K562 (cell line): ENCODE measurements around the gene SEMA3G. TPM values are rescaled to one million over a fixed set of nuclear protein-coding genes. Genes with fewer than 3 reads are reported as not detected.

Source experiments
- ATAC-seq: fragments of 200-7000 bp; cut with Tn5 transposase; 3 replicates; pipeline ENCODE4 v1.9.1; 2020; ENCODE audit warnings: moderate library complexity
- BruUV-seq: library from RNA; stranded (reverse); fragments of 400-500 nt; replicated peaks from 2 replicates; lab custom pipeline; 2021; lab: Mats Ljungman, UMichigan
- CTCF ChIA-PET: fragments of 300-600 bp; formaldehyde crosslinking; extraction: SDS; loops from one replicate; lab custom pipeline; 2021; ENCODE audit warnings: low intra/inter-chr PET ratio; lab: Yijun Ruan, JAX
- POLR2A ChIA-PET: fragments of 300-600, 350-650 bp; sonication (Branson Sonifier 250); formaldehyde crosslinking; extraction: SDS; loops from one replicate; lab custom pipeline; 2021; ENCODE audit warnings: antibody characterized with exemption, inconsistent platforms; lab: Yijun Ruan, JAX
- DNase-seq, 4 experiments: peaks; one replicate each; pipeline versions ENCODE4 v3.0.0 to v3.0.0-alpha.2; 2011 to 2018; ENCODE audit warnings: low spot score in 3 of 4, mixed read lengths in 3 of 4; ENCODE audit errors: extremely low read depth in 1 of 4
- FAIRE-seq: peaks from 2 replicates; lab custom pipeline; 2011; peaks lifted over from hg19 to GRCh38; lab: Jason Lieb, UNC
- H2AFZ ChIP-seq: 2 replicates; pipeline ENCODE4 v1.6.0; 2011; ENCODE audit warnings: low read depth, low read length, control low read depth, inconsistent platforms
- H3K27ac ChIP-seq: fragments of 200-600 bp; 3 replicates; pipeline ENCODE4 v1.8.0; 2011; ENCODE audit warnings: low read depth, mild to moderate bottlenecking, control low read depth, inconsistent platforms, low read length, moderate library complexity, mixed read lengths; ENCODE audit errors: extremely low read depth
- H3K27me3 ChIP-seq, 2 experiments: fragments of 300-600 bp in 1 of 2; 2 replicates in 1 of 2; 3 replicates in 1 of 2; pipeline versions ENCODE4 v1.6.0 to v1.8.0; 2011; ENCODE audit warnings: inconsistent platforms in 2 of 2, low read length in 2 of 2, mild to moderate bottlenecking in 1 of 2, mixed read lengths in 1 of 2, moderate library complexity in 1 of 2; ENCODE audit not compliant: control insufficient read depth in 2 of 2, insufficient read depth in 2 of 2
- H3K36me3 ChIP-seq: fragments of 300-600 bp; 3 replicates; pipeline ENCODE4 v1.8.0; 2011; ENCODE audit warnings: mild to moderate bottlenecking, low read length, inconsistent platforms; ENCODE audit not compliant: control insufficient read depth, insufficient read depth
- H3K4me1 ChIP-seq, 2 experiments: fragments of 200-600 bp in 1 of 2; replicated peaks in 1 of 2; 2 replicates in 1 of 2; 3 replicates in 1 of 2; pipeline versions ENCODE4 v1.5.1 to v1.8.0; 2011; ENCODE audit warnings: inconsistent platforms in 2 of 2, low read length in 2 of 2, mild to moderate bottlenecking in 1 of 2, mixed read lengths in 1 of 2, moderate library complexity in 1 of 2; ENCODE audit not compliant: control insufficient read depth in 2 of 2, insufficient read depth in 2 of 2
- H3K4me2 ChIP-seq: 2 replicates; pipeline ENCODE4 v1.6.1; 2011; ENCODE audit warnings: low read length, control low read depth, inconsistent platforms, mixed read lengths; ENCODE audit not compliant: insufficient read depth
- H3K4me3 ChIP-seq: fragments of 200-600 bp; sonication (generic), shearing (Covaris generic); 2 replicates; pipeline ENCODE4 v1.5.1; 2016; ENCODE audit warnings: control low read depth, inconsistent platforms
- H3K79me2 ChIP-seq: fragments of 200-600 bp; 3 replicates; pipeline ENCODE4 v1.8.0; 2011; ENCODE audit warnings: low read length, inconsistent platforms; ENCODE audit not compliant: control insufficient read depth, insufficient read depth
- H3K9ac ChIP-seq, 2 experiments: 2 replicates each; pipeline versions ENCODE4 v1.6.0 to v1.6.1; 2011; ENCODE audit warnings: low read depth in 2 of 2, low read length in 2 of 2, control low read depth in 1 of 2, inconsistent platforms in 1 of 2, mild to moderate bottlenecking in 1 of 2, mixed read lengths in 1 of 2; ENCODE audit not compliant: insufficient read depth in 1 of 2
- H3K9me1 ChIP-seq: one replicate; pipeline ENCODE4 v1.6.0; 2011; ENCODE audit warnings: inconsistent platforms, mild to moderate bottlenecking, low read length, moderate library complexity; ENCODE audit not compliant: control insufficient read depth, insufficient read depth
- H3K9me3 ChIP-seq: replicated peaks from 2 replicates; pipeline ENCODE4 v1.5.1; 2011; ENCODE audit warnings: low read depth, low read length, inconsistent platforms; ENCODE audit not compliant: control insufficient read depth, insufficient read depth
- H4K20me1 ChIP-seq: replicated peaks from 2 replicates; pipeline ENCODE4 v1.6.1; 2011; ENCODE audit warnings: low read length, inconsistent platforms, mixed read lengths; ENCODE audit not compliant: control insufficient read depth, insufficient read depth
- MEF2A ChIP-seq: IDR thresholded peaks from 2 replicates; pipeline ENCODE4 v1.6.1; 2011; ENCODE audit warnings: low read depth, mild to moderate bottlenecking, low read length, moderate library complexity; ENCODE audit not compliant: control insufficient read depth
- NCOR1 ChIP-seq: fragments of 450-650 bp; IDR thresholded peaks from 2 replicates; pipeline ENCODE4 v1.6.1; 2016; ENCODE audit warnings: mild to moderate bottlenecking, moderate library complexity
- NFE2L1 ChIP-seq: fragments of 450-650 bp; IDR thresholded peaks from 2 replicates; pipeline ENCODE4 v1.6.1; 2016; ENCODE audit warnings: missing genetic modification characterization, low read depth, mild to moderate bottlenecking, missing compliant biosample characterization, moderate library complexity, borderline replicate concordance
- NFXL1 ChIP-seq: fragments of 450-650 bp; formaldehyde crosslinking; IDR thresholded peaks from 2 replicates; pipeline ENCODE4 v1.4.0; 2021; ENCODE audit warnings: mild to moderate bottlenecking
- POLR2H ChIP-seq: IDR thresholded peaks from 2 replicates; pipeline ENCODE4 v1.6.1; 2016; ENCODE audit warnings: missing genetic modification characterization, low read depth, mild to moderate bottlenecking, control low read depth, missing compliant biosample characterization, moderate library complexity
- PPARD ChIP-seq: fragments of 250-450 bp; sonication (Bioruptor Pico); IDR thresholded peaks from 2 replicates; pipeline ENCODE4 v1.8.0; 2022; ENCODE audit warnings: inconsistent platforms, mild to moderate bottlenecking, moderate library complexity
- RBFOX2 ChIP-seq: fragments of 200-400 bp; formaldehyde crosslinking; IDR thresholded peaks from 2 replicates; pipeline ENCODE4 v1.6.1; 2017; ENCODE audit warnings: low read depth, mild to moderate bottlenecking, low read length, moderate library complexity
- RBM15 ChIP-seq: fragments of 200-400 bp; formaldehyde crosslinking; IDR thresholded peaks from 2 replicates; pipeline ENCODE4 v1.6.1; 2018; ENCODE audit warnings: mild to moderate bottlenecking, low read length, moderate library complexity; ENCODE audit not compliant: insufficient read depth
- SMARCC2 ChIP-seq: fragments of 450-650 bp; IDR thresholded peaks from 2 replicates; pipeline ENCODE4 v1.6.1; 2017; ENCODE audit warnings: antibody characterized with exemption, moderate library complexity, mild to moderate bottlenecking, low read depth
- SP2 ChIP-seq: IDR thresholded peaks from 2 replicates; pipeline ENCODE4 v1.6.1; 2011; ENCODE audit warnings: mild to moderate bottlenecking, low read depth, low read length, moderate library complexity; ENCODE audit not compliant: poor library complexity, severe bottlenecking; ENCODE audit errors: extremely low read depth
- TGIF2 ChIP-seq: sonication (generic); formaldehyde crosslinking; IDR thresholded peaks from 2 replicates; pipeline ENCODE4 v1.8.1; 2022; ENCODE audit warnings: mild to moderate bottlenecking, missing genetic modification reagents, moderate library complexity
- U2AF1 ChIP-seq: fragments of 200-400 bp; formaldehyde crosslinking; optimal IDR thresholded peaks from 2 replicates; pipeline ENCODE3; 2017; ENCODE audit warnings: mild to moderate bottlenecking, low read depth, low read length, moderate library complexity
- ZNF197 ChIP-seq: fragments of 200-800 bp; sonication (Bioruptor generic); IDR thresholded peaks from 2 replicates; pipeline ENCODE4 v1.6.1; 2016; ENCODE audit warnings: low read depth, missing genetic modification characterization, missing compliant biosample characterization
- WGBS: fragments of 100-300 bp; shearing (Covaris generic); methylation state at CpG from one replicate; pipeline ENCODE4 v1.1.6; 2016; ENCODE audit warnings: low coverage, mixed read lengths; ENCODE audit not compliant: insufficient coverage; ENCODE audit errors: missing lambda C conversion rate; 5-methylcytosine and 5-hydroxymethylcytosine counted together
- in situ Hi-C: fragments of 300-500 bp; cut with MboI; formaldehyde crosslinking; loops from 4 replicates; pipeline ENCODE4 v1.15.0; 2018; ENCODE audit warnings: inconsistent platforms, mixed read lengths
- intact Hi-C: fragments of 100-400 bp; cut with micrococcal nuclease; formaldehyde crosslinking; loops from 2 replicates; pipeline ENCODE4 v1.14.2; 2022
- polyA plus RNA-seq, 8 experiments: library from polyadenylated mRNA; depleted of rRNA in 4 of 8; stranded (reverse) in 5 of 8; unstranded in 3 of 8; fragments of >200 nt; fragmentation: Nextera tagmentation in 2 of 8; fragmentation: Illumina TruSeq in 1 of 8; extraction: Ambion mirVana in 2 of 8; extraction: Trizol in 1 of 8; gene quantifications; 2 replicates each; pipeline versions ENCODE4 v1.2.1 to v1.2.3, GENCODE V29; 2011 to 2014; ENCODE audit warnings: inconsistent platforms in 1 of 8, missing spikeins in 1 of 8
- total RNA-seq, 7 experiments: library from RNA; depleted of rRNA in 6 of 7; stranded (reverse); fragments of >200 nt in 6 of 7; fragmentation: Illumina TruSeq in 2 of 7; extraction: Trizol in 2 of 7; gene quantifications; 2 replicates each; pipeline versions ENCODE4 v1.2.1 to v1.2.3, GENCODE V29; 2011 to 2021; ENCODE audit warnings: low replicate concordance in 1 of 7
- TF ChIP-seq, protein P1 (sequence below): fragments of 250-450 bp; sonication (Bioruptor Pico); IDR thresholded peaks from 2 replicates; pipeline ENCODE4 v1.9.0; 2021; ENCODE audit warnings: mild to moderate bottlenecking

Gene SEMA3G
- total and polyA plus RNA-seq, 9 of the 15 experiments (the other 6 are each of a cell fraction or from before 2014, with no cell fraction given), result 0.04 to 0.07 (median 0.05) TPM; not detected in 6

DNA sequence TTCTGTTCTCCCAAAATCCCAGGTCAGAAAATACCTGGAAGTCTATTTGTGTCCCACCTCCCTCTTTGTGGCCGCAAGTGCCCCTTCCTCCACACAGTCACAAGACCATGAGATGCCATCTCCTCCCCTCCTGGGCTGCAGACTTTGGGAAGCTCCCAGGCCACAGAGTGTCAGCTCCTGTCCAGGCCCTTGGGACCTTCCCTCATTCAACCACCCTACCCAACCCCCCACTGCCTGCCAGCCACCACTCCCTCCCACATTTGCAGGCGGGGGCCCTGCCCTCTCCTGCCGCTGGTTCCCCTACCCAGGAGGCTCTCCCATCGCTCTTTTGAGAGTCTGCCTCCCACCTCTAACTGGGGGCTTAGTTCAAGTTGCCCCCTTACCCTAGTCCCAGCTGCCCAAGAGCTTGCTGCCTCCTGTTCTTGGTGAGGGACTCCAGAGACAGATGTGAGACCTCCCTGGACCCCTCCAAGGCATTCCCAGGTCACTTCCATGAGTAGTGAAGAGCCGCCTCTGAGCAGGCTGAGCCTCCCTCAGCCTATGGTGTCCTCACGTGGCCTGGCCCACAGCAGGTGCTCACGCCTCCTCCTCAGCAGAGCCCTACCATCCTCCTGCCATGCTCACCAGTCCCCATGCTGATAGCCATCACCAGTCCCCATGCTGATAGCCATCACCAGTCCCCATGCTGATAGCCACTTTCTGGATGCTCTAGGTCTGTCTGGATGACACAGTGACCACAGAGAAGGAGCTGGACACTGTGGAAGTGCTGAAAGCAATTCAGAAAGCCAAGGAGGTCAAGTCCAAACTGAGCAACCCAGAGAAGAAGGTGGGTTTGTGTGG, 34.4 kb upstream of the SEMA3G start:
- no peaks in the 10 kb centered on the region for H3K27me3 ChIP-seq
- TF ChIP-seq NCOR1 (no peak), ZNF197 (CRISPR knock-in tag) (no peak), SMARCC2 (no peak), U2AF1 (no peak)
- no peaks in the 10 kb centered on the region for H3K9me1 ChIP-seq
- POLR2A ChIA-PET, result interaction anchor here (0.7 kb wide), 1 partner anchor 305 kb away, joined by 4 read pairs; no protein-coding TSS in a partner anchor
- 87% methylated on average over 7 of the region's 7 CpGs for WGBS
- no peaks in the 10 kb centered on the region for H4K20me1 ChIP-seq
- in situ Hi-C loops (no loop called here), intact Hi-C loops (no loop called here)
- H3K4me1 ChIP-seq, result peaks cover 0 to 9% of the 10 kb centered on the region in 2 experiments; a peak in 2 of 5 replicates
- ATAC-seq (no peak), DNase-seq (no peak), FAIRE-seq (no peak)
- no peak overlapping the region for H2AFZ ChIP-seq
- no peaks in the 10 kb centered on the region for H3K79me2 ChIP-seq
- BruUV-seq, result no TSS peak
- H3K27ac ChIP-seq, result no peak overlapping the region
- H3K9me3 ChIP-seq, result no peaks in the 10 kb centered on the region
- H3K36me3 ChIP-seq, result peaks cover 79% of the 10 kb centered on the region; the same call in 2 of the 3 replicates
- H3K4me2 ChIP-seq, result no peak overlapping the region
- CTCF ChIA-PET, result no interaction called here
- no peak overlapping the region for H3K4me3 ChIP-seq
- no peak overlapping the region for H3K9ac ChIP-seq

DNA sequence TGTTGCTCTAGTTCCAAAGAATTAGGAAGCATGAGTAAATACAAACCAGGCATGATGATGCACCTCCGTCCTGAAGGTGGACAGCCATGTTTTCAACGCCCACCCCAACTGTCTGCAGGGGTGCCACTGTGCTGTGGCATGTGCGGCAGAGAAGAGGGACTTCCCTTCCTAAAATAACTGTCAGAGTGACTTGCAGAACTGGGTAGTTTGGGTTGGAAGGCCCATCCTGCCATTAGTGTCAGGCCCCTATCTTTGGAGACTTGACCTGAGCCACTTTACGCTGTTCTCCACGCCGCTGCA, 32.8 kb upstream of the SEMA3G start:
- intact Hi-C loops (no loop called here), in situ Hi-C loops (no loop called here)
- Histone ChIP-seq H3K4me1 (peaks cover 0 to 4% of the 10 kb centered on the region in 2 experiments; a peak in 2 of 5 replicates), H3K9me1 (no peaks in the 10 kb centered on the region), H3K4me3 (no peak overlapping the region), H3K79me2 (no peaks in the 10 kb centered on the region), H3K4me2 (no peak overlapping the region), H3K27me3 (no peaks in the 10 kb centered on the region), H3K27ac (no peak overlapping the region), H2AFZ (no peak overlapping the region), H3K36me3 (peaks cover 92% of the 10 kb centered on the region; the same call in 2 of the 3 replicates), H3K9me3 (no peaks in the 10 kb centered on the region), H4K20me1 (no peaks in the 10 kb centered on the region), H3K9ac (no peak overlapping the region)
- no peak for DNase-seq
- no peak for ATAC-seq
- POLR2A ChIA-PET, result no interaction called here
- FAIRE-seq, result no peak
- BruUV-seq, result no TSS peak
- CTCF ChIA-PET, result no interaction called here
- WGBS, result 90% methylated on average over 4 of the region's 6 CpGs
- TF ChIP-seq, protein P1, sequence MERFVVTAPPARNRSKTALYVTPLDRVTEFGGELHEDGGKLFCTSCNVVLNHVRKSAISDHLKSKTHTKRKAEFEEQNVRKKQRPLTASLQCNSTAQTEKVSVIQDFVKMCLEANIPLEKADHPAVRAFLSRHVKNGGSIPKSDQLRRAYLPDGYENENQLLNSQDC (CRISPR knock-in tag), result no peak
- no peak for TF ChIP-seq SP2
- no peak for TF ChIP-seq NFE2L1 (tag)
- TF ChIP-seq PPARD (CRISPR knock-in tag), result no peak
- TF ChIP-seq TGIF2 (CRISPR knock-in tag), result no peak
- TF ChIP-seq RBM15, result no peak
- TF ChIP-seq MEF2A, result no peak
- TF ChIP-seq POLR2H (tag), result no peak
- no peak for TF ChIP-seq RBFOX2
- no peak for TF ChIP-seq NFXL1 (CRISPR knock-in tag)
